HepG2 (cell line): Measurements from ENCODE around the gene TMEM167B. TPM values are rescaled to one million over a fixed set of nuclear protein-coding genes. Genes with fewer than 3 reads are reported as not detected.

Source experiments
- CBFB ChIP-seq: sonication (generic); formaldehyde crosslinking; IDR thresholded peaks from 2 replicates; pipeline ENCODE4 v1.4.0; 2020; ENCODE audit warnings: missing genetic modification reagents
- FOXC1 ChIP-seq: sonication (generic); formaldehyde crosslinking; IDR thresholded peaks from 2 replicates; pipeline ENCODE4 v1.8.0; 2022; ENCODE audit warnings: mild to moderate bottlenecking, missing genetic modification reagents, borderline replicate concordance
- HDAC1 ChIP-seq: sonication (generic); formaldehyde crosslinking; IDR thresholded peaks from 2 replicates; pipeline ENCODE4 v1.5.1; 2020; ENCODE audit warnings: mild to moderate bottlenecking, missing genetic modification reagents
- HOXA9 ChIP-seq: sonication (generic); formaldehyde crosslinking; IDR thresholded peaks from 2 replicates; pipeline ENCODE4 v1.8.1; 2022; ENCODE audit warnings: missing genetic modification reagents, mild to moderate bottlenecking, moderate library complexity, borderline replicate concordance
- KAT2B ChIP-seq: fragments of 150-350 bp; IDR thresholded peaks from 2 replicates; pipeline ENCODE4 v1.6.1; 2014; ENCODE audit warnings: low read depth, low read length, borderline replicate concordance
- KLF9 ChIP-seq: IDR thresholded peaks from 2 replicates; pipeline ENCODE4 v1.6.1; 2016; ENCODE audit warnings: low read depth
- NKX3-1 ChIP-seq: sonication (generic); formaldehyde crosslinking; IDR thresholded peaks from 2 replicates; pipeline ENCODE4 v1.5.0; 2020; ENCODE audit warnings: missing genetic modification reagents
- PAWR ChIP-seq: sonication (generic); formaldehyde crosslinking; IDR thresholded peaks from 2 replicates; pipeline ENCODE4 v1.4.0; 2020; ENCODE audit warnings: missing genetic modification reagents, mild to moderate bottlenecking, borderline replicate concordance
- RFX1 ChIP-seq: fragments of 450-650 bp; IDR thresholded peaks from 2 replicates; pipeline ENCODE4 v1.6.1; 2017
- SMARCE1 ChIP-seq: fragments of 450-650 bp; IDR thresholded peaks from 2 replicates; pipeline ENCODE4 v1.6.1; 2017; ENCODE audit warnings: borderline replicate concordance
- YEATS2 ChIP-seq: sonication (generic); formaldehyde crosslinking; IDR thresholded peaks from 2 replicates; pipeline ENCODE4 v1.4.0; 2020; ENCODE audit warnings: missing genetic modification reagents, borderline replicate concordance
- ZBTB21 ChIP-seq: sonication (generic); formaldehyde crosslinking; IDR thresholded peaks from 2 replicates; pipeline ENCODE4 v1.4.0; 2020; ENCODE audit warnings: missing genetic modification reagents
- ZBTB7B ChIP-seq: sonication (generic); formaldehyde crosslinking; IDR thresholded peaks from 2 replicates; pipeline ENCODE4 v1.4.0; 2020; ENCODE audit warnings: missing genetic modification reagents
- ZNF292 ChIP-seq: sonication (generic); formaldehyde crosslinking; IDR thresholded peaks from 2 replicates; pipeline ENCODE4 v1.8.1; 2022; ENCODE audit warnings: mild to moderate bottlenecking, low read depth, missing genetic modification reagents, borderline replicate concordance
- ZNF329 ChIP-seq: sonication (generic); formaldehyde crosslinking; IDR thresholded peaks from 2 replicates; pipeline ENCODE4 v1.9.0; 2021; ENCODE audit warnings: low read depth, mild to moderate bottlenecking, missing genetic modification reagents
- ZNF44 ChIP-seq: sonication (generic); formaldehyde crosslinking; IDR thresholded peaks from 2 replicates; pipeline ENCODE4 v1.5.1; 2020; ENCODE audit warnings: mild to moderate bottlenecking, missing genetic modification reagents
- ZNF572 ChIP-seq: sonication (generic); formaldehyde crosslinking; IDR thresholded peaks from 2 replicates; pipeline ENCODE4 v1.5.1; 2020; ENCODE audit warnings: mild to moderate bottlenecking, missing genetic modification reagents
- polyA plus RNA-seq, 8 experiments: library from polyadenylated mRNA; depleted of rRNA in 3 of 8; stranded (reverse) in 7 of 8; unstranded in 1 of 8; fragments of >200 nt; fragmentation: Illumina TruSeq in 4 of 8; extraction: Trizol in 4 of 8; gene quantifications; 2 replicates each; pipeline versions ENCODE4 v1.2.1 to v1.2.3, GENCODE V29; 2011 to 2016; ENCODE audit warnings: low read depth in 4 of 8, missing spikeins in 1 of 8, mixed read lengths in 1 of 8; ENCODE audit not compliant: insufficient read depth in 1 of 8
- total RNA-seq, 5 experiments: library from RNA; depleted of rRNA; stranded (reverse); fragments of >200 nt; fragmentation: Illumina TruSeq; extraction: Trizol; gene quantifications; 2 replicates each; pipeline ENCODE4 v1.2.3, GENCODE V29; 2016; ENCODE audit warnings: low read depth in 1 of 5
- TF ChIP-seq, protein P1 (sequence below): sonication (generic); formaldehyde crosslinking; conservative IDR thresholded peaks from 2 replicates; pipeline ENCODE4 v1.8.0; 2022; ENCODE audit warnings: low read depth, missing genetic modification reagents
- TF ChIP-seq, protein P2 (sequence below): sonication (generic); formaldehyde crosslinking; IDR thresholded peaks from 2 replicates; pipeline ENCODE4 v1.5.0; 2020; ENCODE audit warnings: mild to moderate bottlenecking, low read depth, missing genetic modification reagents, borderline replicate concordance
- TF ChIP-seq, protein P3 (sequence below): sonication (generic); formaldehyde crosslinking; IDR thresholded peaks from 2 replicates; pipeline ENCODE4 v1.5.1; 2020; ENCODE audit warnings: missing genetic modification reagents, mild to moderate bottlenecking, borderline replicate concordance
- TF ChIP-seq, protein P4 (sequence below): sonication (generic); formaldehyde crosslinking; IDR thresholded peaks from 2 replicates; pipeline ENCODE4 v1.4.0; 2020; ENCODE audit warnings: missing genetic modification reagents, borderline replicate concordance
- TF ChIP-seq, protein P5 (sequence below): IDR thresholded peaks from 2 replicates; pipeline ENCODE4 v1.6.1; 2016; ENCODE audit warnings: control low read depth

TMEM167B gene
- total and polyA plus RNA-seq, 2 of the 13 experiments (the other 11 are each of a cell fraction or from before 2014, with no cell fraction given) = 9.5 to 22.4 TPM

DNA sequence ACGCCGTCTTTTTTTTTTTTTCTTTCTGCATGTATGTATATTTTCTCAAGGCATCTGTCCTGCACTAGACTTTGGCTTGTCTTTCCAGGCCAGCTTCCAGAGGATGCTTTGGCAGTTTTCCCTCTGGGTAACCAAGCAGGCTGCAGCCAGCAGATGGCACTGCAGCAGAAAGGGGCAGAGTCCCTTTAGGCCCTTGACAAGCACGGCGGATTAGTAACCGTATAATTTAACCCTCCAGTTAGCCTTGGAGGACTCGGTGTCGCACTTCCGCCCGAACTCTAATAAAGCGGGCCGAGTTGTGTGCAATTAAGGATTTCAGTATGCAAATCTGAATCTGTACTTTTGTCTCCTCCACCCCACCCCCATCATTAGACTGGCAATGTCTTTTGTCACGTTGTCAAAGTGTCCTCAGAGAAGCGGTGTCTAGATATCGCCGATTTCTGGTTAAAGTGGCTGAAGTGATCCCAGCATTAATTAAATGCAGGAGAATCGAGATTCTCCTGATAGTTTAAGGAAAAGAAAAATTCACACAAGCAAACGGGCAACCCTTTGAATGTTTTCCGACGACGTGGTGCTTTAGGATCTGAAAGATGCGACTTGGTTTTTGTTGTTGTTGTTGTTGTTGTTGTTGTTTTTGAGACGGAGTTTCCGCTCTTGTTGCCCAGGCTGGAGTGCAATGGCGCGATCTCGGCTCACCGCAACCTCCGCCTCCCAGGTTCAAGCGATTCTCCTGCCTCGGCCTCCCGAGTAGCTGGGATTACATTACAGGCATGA lies 1.1 kb upstream of the TMEM167B start (continued):
- no peak for TF ChIP-seq KLF9 (CRISPR knock-in tag)
- peak; percentile 74; the same call in 1 of the 2 replicates for TF ChIP-seq HDAC1 (CRISPR knock-in tag)
- TF ChIP-seq RFX1 = no peak
- TF ChIP-seq PAWR (CRISPR knock-in tag) = no peak
- 0 out of 2 replicates have a peak, but pooled peaks have one; percentile 32 for TF ChIP-seq CBFB (CRISPR knock-in tag)
- no peak for TF ChIP-seq KAT2B
- no peak for TF ChIP-seq ZBTB21 (CRISPR knock-in tag)
- TF ChIP-seq ZBTB7B (CRISPR knock-in tag) = no peak; the same call in 1 of the 2 replicates
- TF ChIP-seq NKX3-1 = no peak
- no peak for TF ChIP-seq HOXA9 (CRISPR knock-in tag)
- TF ChIP-seq, protein P1, sequence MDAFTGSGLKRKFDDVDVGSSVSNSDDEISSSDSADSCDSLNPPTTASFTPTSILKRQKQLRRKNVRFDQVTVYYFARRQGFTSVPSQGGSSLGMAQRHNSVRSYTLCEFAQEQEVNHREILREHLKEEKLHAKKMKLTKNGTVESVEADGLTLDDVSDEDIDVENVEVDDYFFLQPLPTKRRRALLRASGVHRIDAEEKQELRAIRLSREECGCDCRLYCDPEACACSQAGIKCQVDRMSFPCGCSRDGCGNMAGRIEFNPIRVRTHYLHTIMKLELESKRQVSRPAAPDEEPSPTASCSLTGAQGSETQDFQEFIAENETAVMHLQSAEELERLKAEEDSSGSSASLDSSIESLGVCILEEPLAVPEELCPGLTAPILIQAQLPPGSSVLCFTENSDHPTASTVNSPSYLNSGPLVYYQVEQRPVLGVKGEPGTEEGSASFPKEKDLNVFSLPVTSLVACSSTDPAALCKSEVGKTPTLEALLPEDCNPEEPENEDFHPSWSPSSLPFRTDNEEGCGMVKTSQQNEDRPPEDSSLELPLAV (CRISPR knock-in tag) = no peak
- peak; percentile 29; the same call in 1 of the 2 replicates for TF ChIP-seq YEATS2 (CRISPR knock-in tag)
- no peak; the same call in 1 of the 2 replicates for TF ChIP-seq ZNF292 (CRISPR knock-in tag)
- no peak for TF ChIP-seq ZNF44 (CRISPR knock-in tag)
- no peak for TF ChIP-seq SMARCE1
- no peak for TF ChIP-seq FOXC1
- TF ChIP-seq, protein P2, sequence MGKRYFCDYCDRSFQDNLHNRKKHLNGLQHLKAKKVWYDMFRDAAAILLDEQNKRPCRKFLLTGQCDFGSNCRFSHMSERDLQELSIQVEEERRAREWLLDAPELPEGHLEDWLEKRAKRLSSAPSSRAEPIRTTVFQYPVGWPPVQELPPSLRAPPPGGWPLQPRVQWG (CRISPR knock-in tag) = no peak
- no peak for TF ChIP-seq ZNF329 (CRISPR knock-in tag)
- TF ChIP-seq, protein P3, sequence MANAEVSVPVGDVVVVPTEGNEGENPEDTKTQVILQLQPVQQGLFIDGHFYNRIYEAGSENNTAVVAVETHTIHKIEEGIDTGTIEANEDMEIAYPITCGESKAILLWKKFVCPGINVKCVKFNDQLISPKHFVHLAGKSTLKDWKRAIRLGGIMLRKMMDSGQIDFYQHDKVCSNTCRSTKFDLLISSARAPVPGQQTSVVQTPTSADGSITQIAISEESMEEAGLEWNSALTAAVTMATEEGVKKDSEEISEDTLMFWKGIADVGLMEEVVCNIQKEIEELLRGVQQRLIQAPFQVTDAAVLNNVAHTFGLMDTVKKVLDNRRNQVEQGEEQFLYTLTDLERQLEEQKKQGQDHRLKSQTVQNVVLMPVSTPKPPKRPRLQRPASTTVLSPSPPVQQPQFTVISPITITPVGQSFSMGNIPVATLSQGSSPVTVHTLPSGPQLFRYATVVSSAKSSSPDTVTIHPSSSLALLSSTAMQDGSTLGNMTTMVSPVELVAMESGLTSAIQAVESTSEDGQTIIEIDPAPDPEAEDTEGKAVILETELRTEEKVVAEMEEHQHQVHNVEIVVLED = 0 out of 2 replicates have a peak, but pooled peaks have one; percentile 27
- TF ChIP-seq ZNF572 (CRISPR knock-in tag) = no peak
- TF ChIP-seq, protein P4, sequence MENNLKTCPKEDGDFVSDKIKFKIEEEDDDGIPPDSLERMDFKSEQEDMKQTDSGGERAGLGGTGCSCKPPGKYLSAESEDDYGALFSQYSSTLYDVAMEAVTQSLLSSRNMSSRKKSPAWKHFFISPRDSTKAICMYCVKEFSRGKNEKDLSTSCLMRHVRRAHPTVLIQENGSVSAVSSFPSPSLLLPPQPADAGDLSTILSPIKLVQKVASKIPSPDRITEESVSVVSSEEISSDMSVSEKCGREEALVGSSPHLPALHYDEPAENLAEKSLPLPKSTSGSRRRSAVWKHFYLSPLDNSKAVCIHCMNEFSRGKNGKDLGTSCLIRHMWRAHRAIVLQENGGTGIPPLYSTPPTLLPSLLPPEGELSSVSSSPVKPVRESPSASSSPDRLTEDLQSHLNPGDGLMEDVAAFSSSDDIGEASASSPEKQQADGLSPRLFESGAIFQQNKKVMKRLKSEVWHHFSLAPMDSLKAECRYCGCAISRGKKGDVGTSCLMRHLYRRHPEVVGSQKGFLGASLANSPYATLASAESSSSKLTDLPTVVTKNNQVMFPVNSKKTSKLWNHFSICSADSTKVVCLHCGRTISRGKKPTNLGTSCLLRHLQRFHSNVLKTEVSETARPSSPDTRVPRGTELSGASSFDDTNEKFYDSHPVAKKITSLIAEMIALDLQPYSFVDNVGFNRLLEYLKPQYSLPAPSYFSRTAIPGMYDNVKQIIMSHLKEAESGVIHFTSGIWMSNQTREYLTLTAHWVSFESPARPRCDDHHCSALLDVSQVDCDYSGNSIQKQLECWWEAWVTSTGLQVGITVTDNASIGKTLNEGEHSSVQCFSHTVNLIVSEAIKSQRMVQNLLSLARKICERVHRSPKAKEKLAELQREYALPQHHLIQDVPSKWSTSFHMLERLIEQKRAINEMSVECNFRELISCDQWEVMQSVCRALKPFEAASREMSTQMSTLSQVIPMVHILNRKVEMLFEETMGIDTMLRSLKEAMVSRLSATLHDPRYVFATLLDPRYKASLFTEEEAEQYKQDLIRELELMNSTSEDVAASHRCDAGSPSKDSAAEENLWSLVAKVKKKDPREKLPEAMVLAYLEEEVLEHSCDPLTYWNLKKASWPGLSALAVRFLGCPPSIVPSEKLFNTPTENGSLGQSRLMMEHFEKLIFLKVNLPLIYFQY (CRISPR knock-in tag) = peak; percentile 71; the same call in 1 of the 2 replicates
- TF ChIP-seq, protein P5, sequence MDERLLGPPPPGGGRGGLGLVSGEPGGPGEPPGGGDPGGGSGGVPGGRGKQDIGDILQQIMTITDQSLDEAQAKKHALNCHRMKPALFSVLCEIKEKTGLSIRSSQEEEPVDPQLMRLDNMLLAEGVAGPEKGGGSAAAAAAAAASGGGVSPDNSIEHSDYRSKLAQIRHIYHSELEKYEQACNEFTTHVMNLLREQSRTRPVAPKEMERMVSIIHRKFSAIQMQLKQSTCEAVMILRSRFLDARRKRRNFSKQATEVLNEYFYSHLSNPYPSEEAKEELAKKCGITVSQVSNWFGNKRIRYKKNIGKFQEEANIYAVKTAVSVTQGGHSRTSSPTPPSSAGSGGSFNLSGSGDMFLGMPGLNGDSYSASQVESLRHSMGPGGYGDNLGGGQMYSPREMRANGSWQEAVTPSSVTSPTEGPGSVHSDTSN (CRISPR knock-in tag) = no peak
